ENCODE results near the gene VPS33A.

DNA sequence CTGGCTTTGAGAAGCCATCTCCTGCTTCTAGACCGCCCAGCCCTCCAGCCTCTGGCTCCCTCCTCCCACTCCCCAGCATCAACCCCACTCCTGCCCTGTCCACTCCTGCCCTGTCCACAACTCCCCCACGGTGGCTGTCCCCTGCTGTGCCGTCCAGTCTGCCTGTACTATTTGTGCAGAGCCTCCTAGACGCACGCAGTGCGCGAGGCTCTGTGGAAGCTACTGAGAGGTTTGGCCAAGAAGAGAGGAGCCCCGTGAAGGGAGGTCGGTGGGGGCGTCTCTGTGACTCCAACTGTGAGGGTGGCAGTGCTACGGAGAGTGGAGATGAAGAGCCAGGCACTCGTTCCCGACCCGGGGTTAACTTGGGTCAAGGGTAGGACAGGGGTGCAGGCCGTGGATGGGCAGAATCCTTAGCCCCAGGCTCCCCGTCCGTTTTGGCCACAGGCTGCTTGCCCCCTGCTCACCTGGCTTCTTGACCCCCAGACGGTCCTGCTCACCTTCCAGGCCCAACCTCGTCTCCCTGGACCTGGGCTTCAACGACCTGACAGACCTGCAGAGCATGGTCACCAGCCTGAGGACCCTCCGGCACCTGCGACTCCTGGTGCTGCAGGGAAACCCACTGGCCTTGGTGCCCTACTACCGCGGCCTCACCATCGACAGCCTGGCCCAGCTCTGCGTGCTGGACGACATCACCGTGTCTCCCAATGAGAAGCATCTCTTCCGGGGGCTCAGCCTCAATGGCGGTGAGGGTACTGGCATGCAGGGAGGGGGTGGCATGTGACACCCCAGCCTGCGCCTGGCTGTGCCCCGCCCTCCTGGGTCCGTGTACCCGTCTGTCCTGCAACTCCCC lies 76.4 kb downstream of the VPS33A start:
- TF ChIP-seq, protein P1, sequence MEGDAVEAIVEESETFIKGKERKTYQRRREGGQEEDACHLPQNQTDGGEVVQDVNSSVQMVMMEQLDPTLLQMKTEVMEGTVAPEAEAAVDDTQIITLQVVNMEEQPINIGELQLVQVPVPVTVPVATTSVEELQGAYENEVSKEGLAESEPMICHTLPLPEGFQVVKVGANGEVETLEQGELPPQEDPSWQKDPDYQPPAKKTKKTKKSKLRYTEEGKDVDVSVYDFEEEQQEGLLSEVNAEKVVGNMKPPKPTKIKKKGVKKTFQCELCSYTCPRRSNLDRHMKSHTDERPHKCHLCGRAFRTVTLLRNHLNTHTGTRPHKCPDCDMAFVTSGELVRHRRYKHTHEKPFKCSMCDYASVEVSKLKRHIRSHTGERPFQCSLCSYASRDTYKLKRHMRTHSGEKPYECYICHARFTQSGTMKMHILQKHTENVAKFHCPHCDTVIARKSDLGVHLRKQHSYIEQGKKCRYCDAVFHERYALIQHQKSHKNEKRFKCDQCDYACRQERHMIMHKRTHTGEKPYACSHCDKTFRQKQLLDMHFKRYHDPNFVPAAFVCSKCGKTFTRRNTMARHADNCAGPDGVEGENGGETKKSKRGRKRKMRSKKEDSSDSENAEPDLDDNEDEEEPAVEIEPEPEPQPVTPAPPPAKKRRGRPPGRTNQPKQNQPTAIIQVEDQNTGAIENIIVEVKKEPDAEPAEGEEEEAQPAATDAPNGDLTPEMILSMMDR (IDR thresholded peaks at IDR 0.05 in 8 of 11, conservative IDR thresholded peaks at IDR 0.05 in 3 of 11) = no peak
- no peak for TF ChIP-seq POLR2A (IDR thresholded peaks at IDR 0.05)
- no peak for TF ChIP-seq POLR2AphosphoS5 (IDR thresholded peaks at IDR 0.05)
